ENCODE results near the gene MYH10. TPM values are rescaled to one million over a fixed set of nuclear protein-coding genes. Genes with fewer than 3 reads are reported as not detected.

The MYH10 gene
- total and polyA plus RNA-seq, 9 of the 15 experiments (the other 6 are each of a cell fraction or from before 2014, with no cell fraction given): 16.3 to 95.3 (median 39.7) TPM

GRCh38 chr17:8557176-8557806 lies 73.2 kb downstream of the MYH10 start (continued):
- TF ChIP-seq CHD7 (IDR thresholded peaks at IDR 0.05; ENCODE audit: low read depth, low read length): no peak
- no peak for TF ChIP-seq BCLAF1 (IDR thresholded peaks at IDR 0.05; ENCODE audit: borderline replicate concordance in 1 of 2, control insufficient read depth in 1 of 2, low read depth in 2 of 2, low read length in 1 of 2)
- no peak for TF ChIP-seq TFE3 (CRISPR knock-in tag; IDR thresholded peaks at IDR 0.05)
- TF ChIP-seq SMARCB1 (IDR thresholded peaks at IDR 0.05; ENCODE audit: insufficient read length, low read depth): no peak
- no peak for TF ChIP-seq TEAD4 (IDR thresholded peaks at IDR 0.05; ENCODE audit: low read length)
- no peak for TF ChIP-seq TEAD4 (CRISPR knock-in tag; IDR thresholded peaks at IDR 0.05; ENCODE audit: borderline replicate concordance)
- no peak for TF ChIP-seq SMAD1 (IDR thresholded peaks at IDR 0.05; ENCODE audit: low read depth, low read length, partially characterized antibody)
- TF ChIP-seq CREB5 (CRISPR knock-in tag; IDR thresholded peaks at IDR 0.05): no peak

Measured in K562 (cell line).